ENCODE results near the gene BRINP2. TPM values are rescaled to one million over a fixed set of nuclear protein-coding genes. Genes with fewer than 3 reads are reported as not detected.

Gene BRINP2
- total RNA-seq, 2 experiments from 2014 or later = not detected

GRCh38 chr1:177138347-177138746, 32.4 kb upstream of the BRINP2 start:
- no peaks in the 10 kb centered on the region for H3K36me3 Mint-ChIP-seq

GRCh38 chr1:177142010-177142409, 28.7 kb upstream of the BRINP2 start:
- H3K27ac Mint-ChIP-seq = no peak overlapping the region
- intact Hi-C loops (cut with micrococcal nuclease) = no loop called here
- no peaks in the 10 kb centered on the region for H3K4me1 Mint-ChIP-seq (ENCODE audit: low read depth)
- no peak overlapping the region for H3K4me3 Mint-ChIP-seq
- H3K9me3 Mint-ChIP-seq = no peaks in the 10 kb centered on the region
- ChIA-PET POLR2A (no interaction called here), CTCF (no interaction called here)
- no peak for DNase-seq
- H3K36me3 Mint-ChIP-seq = no peaks in the 10 kb centered on the region
- peaks cover 3% of the 10 kb centered on the region for H3K27me3 Mint-ChIP-seq

More at GRCh38 chr1:177138347-177138746, 32.4 kb upstream of the BRINP2 start:
- no peak overlapping the region for H3K4me3 Mint-ChIP-seq
- POLR2A ChIA-PET = no interaction called here
- no peaks in the 10 kb centered on the region for H3K27me3 Mint-ChIP-seq
- no peaks in the 10 kb centered on the region for H3K9me3 Mint-ChIP-seq
- CTCF ChIA-PET = no interaction called here
- intact Hi-C loops (cut with micrococcal nuclease) = no loop called here
- no peak overlapping the region for H3K27ac Mint-ChIP-seq
- no peak for DNase-seq
- no peaks in the 10 kb centered on the region for H3K4me1 Mint-ChIP-seq (ENCODE audit: low read depth)

- Mint-ChIP-seq H3K27me3 (peaks cover 3% of the 10 kb centered on the region), H3K27ac (no peak overlapping the region), H3K36me3 (no peaks in the 10 kb centered on the region), H3K9me3 (peaks cover 3% of the 10 kb centered on the region), H3K4me3 (no peak overlapping the region), H3K4me1 (ENCODE audit: low read depth) (no peaks in the 10 kb centered on the region)
- ChIA-PET POLR2A (no interaction called here), CTCF (no interaction called here)
- no peak for DNase-seq
- intact Hi-C loops (cut with micrococcal nuclease) = no loop called here
Measured at GRCh38 chr1:177142791-177143271, 27.9 kb upstream of the BRINP2 start.

- Mint-ChIP-seq H3K9me3 (peaks cover 3% of the 10 kb centered on the region), H3K4me3 (no peak overlapping the region), H3K36me3 (no peaks in the 10 kb centered on the region), H3K27me3 (peaks cover 3% of the 10 kb centered on the region), H3K4me1 (ENCODE audit: low read depth) (no peaks in the 10 kb centered on the region), H3K27ac (no peak overlapping the region)
- ChIA-PET CTCF (no interaction called here), POLR2A (no interaction called here)
- no peak for DNase-seq
- intact Hi-C loops (cut with micrococcal nuclease) = no loop called here
Measured at GRCh38 chr1:177145106-177146070, 25.4 kb upstream of the BRINP2 start.

- Mint-ChIP-seq H3K27ac (no peak overlapping the region), H3K4me1 (ENCODE audit: low read depth) (no peaks in the 10 kb centered on the region), H3K4me3 (no peak overlapping the region), H3K27me3 (peaks cover 3% of the 10 kb centered on the region), H3K9me3 (peaks cover 3% of the 10 kb centered on the region), H3K36me3 (no peaks in the 10 kb centered on the region)
- DNase-seq = no peak
- intact Hi-C loops (cut with micrococcal nuclease) = no loop called here
- ChIA-PET CTCF (no interaction called here), POLR2A (no interaction called here)
Measured at GRCh38 chr1:177146499-177146898, 24.3 kb upstream of the BRINP2 start.

GRCh38 chr1:177162243-177162642, 8.5 kb upstream of the BRINP2 start:
- DNase-seq = no peak
- H3K4me1 Mint-ChIP-seq (ENCODE audit: low read depth) = no peaks in the 10 kb centered on the region
- peaks cover 17% of the 10 kb centered on the region for H3K27me3 Mint-ChIP-seq
- ChIA-PET POLR2A (no interaction called here), CTCF (no interaction called here)
- H3K4me3 Mint-ChIP-seq = no peak overlapping the region
- intact Hi-C loops (cut with micrococcal nuclease) = no loop called here
- H3K9me3 Mint-ChIP-seq = no peaks in the 10 kb centered on the region
- H3K27ac Mint-ChIP-seq = no peak overlapping the region
- no peaks in the 10 kb centered on the region for H3K36me3 Mint-ChIP-seq

- Mint-ChIP-seq H3K27me3 (peaks cover 17% of the 10 kb centered on the region), H3K4me1 (ENCODE audit: low read depth) (no peaks in the 10 kb centered on the region), H3K9me3 (no peaks in the 10 kb centered on the region), H3K4me3 (no peak overlapping the region), H3K27ac (no peak overlapping the region), H3K36me3 (no peaks in the 10 kb centered on the region)
- ChIA-PET CTCF (no interaction called here), POLR2A (no interaction called here)
- no peak for DNase-seq
- intact Hi-C loops (cut with micrococcal nuclease) = no loop called here
Measured at GRCh38 chr1:177163844-177164379, 6.8 kb upstream of the BRINP2 start.

GRCh38 chr1:177164380-177165068, 6.2 kb upstream of the BRINP2 start, which contains the start of gene ASTN1:
Gene ASTN1, minus strand, starts transcription at chr1:177164712. Its CDS starts 36 bp downstream, at chr1:177164676.
- Mint-ChIP-seq H3K27me3 (peaks cover 17% of the 10 kb centered on the region), H3K4me1 (ENCODE audit: low read depth) (no peaks in the 10 kb centered on the region), H3K36me3 (no peaks in the 10 kb centered on the region), H3K4me3 (no peak within 1 kb of the TSS), H3K9me3 (no peaks in the 10 kb centered on the region), H3K27ac (no peak within 1 kb of the TSS)
- ChIA-PET CTCF (no interaction called here), POLR2A (no interaction called here)
- intact Hi-C loops (cut with micrococcal nuclease) = no loop called here
- no peak for DNase-seq

- POLR2A ChIA-PET = no interaction called here
- Mint-ChIP-seq H3K27me3 (peaks cover 17% of the 10 kb centered on the region), H3K27ac (no peak overlapping the region), H3K9me3 (no peaks in the 10 kb centered on the region), H3K4me3 (no peak overlapping the region), H3K4me1 (ENCODE audit: low read depth) (no peaks in the 10 kb centered on the region), H3K36me3 (no peaks in the 10 kb centered on the region)
- CTCF ChIA-PET = no interaction called here
- DNase-seq = no peak
- intact Hi-C loops (cut with micrococcal nuclease) = no loop called here
Measured at GRCh38 chr1:177165069-177165439, 5.7 kb upstream of the BRINP2 start.

- H3K27ac Mint-ChIP-seq = no peak overlapping the region
- ChIA-PET POLR2A (no interaction called here), CTCF (no interaction called here)
- peaks cover 11% of the 10 kb centered on the region for H3K27me3 Mint-ChIP-seq
- no peaks in the 10 kb centered on the region for H3K9me3 Mint-ChIP-seq
- intact Hi-C loops (cut with micrococcal nuclease) = no loop called here
- DNase-seq = no peak
- H3K36me3 Mint-ChIP-seq = no peaks in the 10 kb centered on the region
- H3K4me3 Mint-ChIP-seq = no peak overlapping the region
- H3K4me1 Mint-ChIP-seq (ENCODE audit: low read depth) = no peaks in the 10 kb centered on the region
Measured at GRCh38 chr1:177171536-177172123, 872 bp downstream of the BRINP2 start.

GRCh38 chr1:177172272-177172671, 1.5 kb downstream of the BRINP2 start:
- H3K9me3 Mint-ChIP-seq = no peaks in the 10 kb centered on the region
- no peak for DNase-seq
- no peaks in the 10 kb centered on the region for H3K4me1 Mint-ChIP-seq (ENCODE audit: low read depth)
- H3K27me3 Mint-ChIP-seq = peaks cover 11% of the 10 kb centered on the region
- ChIA-PET POLR2A (no interaction called here), CTCF (no interaction called here)
- H3K27ac Mint-ChIP-seq = no peak overlapping the region
- intact Hi-C loops (cut with micrococcal nuclease) = no loop called here
- H3K4me3 Mint-ChIP-seq = no peak overlapping the region
- no peaks in the 10 kb centered on the region for H3K36me3 Mint-ChIP-seq

GRCh38 chr1:177172866-177173265, 2.1 kb downstream of the BRINP2 start:
- intact Hi-C loops (cut with micrococcal nuclease) = no loop called here
- POLR2A ChIA-PET = no interaction called here
- no peak for DNase-seq
- CTCF ChIA-PET = no interaction called here
- Mint-ChIP-seq H3K4me1 (ENCODE audit: low read depth) (no peaks in the 10 kb centered on the region), H3K4me3 (no peak overlapping the region), H3K27me3 (peaks cover 11% of the 10 kb centered on the region), H3K36me3 (no peaks in the 10 kb centered on the region), H3K9me3 (no peaks in the 10 kb centered on the region), H3K27ac (no peak overlapping the region)
